Peyer's patch (tissue), 4 donors: Measurements from ENCODE around the gene WDTC1. TPM values are rescaled to one million over a fixed set of nuclear protein-coding genes. Genes with fewer than 3 reads are reported as not detected.

Experiments used
- DNase-seq, 3 donors: peaks; one replicate each; pipeline ENCODE4 v3.0.0-alpha.2; 2017 to 2019
- H3K27ac ChIP-seq, 4 donors: fragments of 200-600 bp; sonication (generic); one replicate each; pipeline ENCODE4 v1.5.1; 2016 to 2019
- H3K27me3 ChIP-seq, 2 donors: fragments of 200-600 bp; sonication (generic); one replicate each; pipeline ENCODE4 v1.5.1; 2019
- H3K36me3 ChIP-seq, 3 donors: fragments of 200-600 bp; sonication (generic); one replicate each; pipeline ENCODE4 v1.5.1; 2016 to 2019
- H3K4me1 ChIP-seq, 4 donors: fragments of 200-600 bp; sonication (generic); one replicate each; pipeline ENCODE4 v1.5.1; 2016 to 2019
- H3K4me3 ChIP-seq, 4 donors: fragments of 200-600 bp; sonication (generic); 1 replicate in 3 of 4; 2 replicates in 1 of 4; pipeline ENCODE4 v1.5.1; 2016 to 2019; ENCODE audit warnings: mild to moderate bottlenecking in 1 of 4
- H3K9me3 ChIP-seq, 4 donors: fragments of 200-600 bp; sonication (generic); one replicate each; pipeline ENCODE4 v1.5.1; 2016 to 2019; ENCODE audit warnings: mild to moderate bottlenecking in 1 of 4
- POLR2A ChIP-seq, 2 donors: fragments of 450-650 bp; IDR thresholded peaks; one replicate each; pipeline ENCODE4 v1.5.1; 2017; ENCODE audit warnings: antibody characterized with exemption in 2 of 2, mild to moderate bottlenecking in 2 of 2, moderate library complexity in 2 of 2
- total RNA-seq, 4 donors: library from RNA; depleted of rRNA; stranded (reverse); fragments of >200 nt; gene quantifications; one replicate each; pipeline ENCODE4 v1.1.0, GENCODE V29; 2016
- TF ChIP-seq, protein P1 (sequence below), 6 experiments: fragments of 450-650 bp in 4 of 6; fragments of 200-600 bp in 2 of 6; sonication (generic) in 1 of 6; IDR thresholded peaks; one replicate each; pipeline ENCODE4 v1.5.1; 2017 to 2019; ENCODE audit warnings: antibody characterized with exemption in 6 of 6, mild to moderate bottlenecking in 3 of 6, moderate library complexity in 1 of 6

The WDTC1 gene
- total RNA-seq, 4 donors from 2014 or later = 30.5 to 53.3 (median 40.7) TPM

DNA sequence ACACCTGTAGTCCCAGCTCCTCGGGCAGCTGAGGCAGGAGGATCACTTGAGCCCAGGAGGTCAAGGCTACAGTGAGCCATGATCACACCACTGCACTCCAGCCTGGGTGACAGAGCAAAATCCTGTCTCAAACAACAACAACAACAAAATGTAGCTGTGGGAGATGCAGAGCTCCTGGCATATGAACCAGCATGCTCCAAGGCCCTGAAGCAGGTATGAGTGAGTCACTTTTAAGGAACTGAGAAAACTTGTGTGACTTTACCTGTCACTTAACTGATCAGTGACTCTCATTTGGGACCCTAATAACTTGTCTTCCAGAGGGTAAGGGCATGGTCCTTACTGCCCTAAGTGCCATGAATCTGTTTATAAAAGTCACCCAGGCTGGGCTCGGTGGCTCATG, 68.2 kb downstream of the WDTC1 start:
- TF ChIP-seq POLR2A (IDR thresholded peaks at IDR 0.05) = no peak
- TF ChIP-seq, protein P1, sequence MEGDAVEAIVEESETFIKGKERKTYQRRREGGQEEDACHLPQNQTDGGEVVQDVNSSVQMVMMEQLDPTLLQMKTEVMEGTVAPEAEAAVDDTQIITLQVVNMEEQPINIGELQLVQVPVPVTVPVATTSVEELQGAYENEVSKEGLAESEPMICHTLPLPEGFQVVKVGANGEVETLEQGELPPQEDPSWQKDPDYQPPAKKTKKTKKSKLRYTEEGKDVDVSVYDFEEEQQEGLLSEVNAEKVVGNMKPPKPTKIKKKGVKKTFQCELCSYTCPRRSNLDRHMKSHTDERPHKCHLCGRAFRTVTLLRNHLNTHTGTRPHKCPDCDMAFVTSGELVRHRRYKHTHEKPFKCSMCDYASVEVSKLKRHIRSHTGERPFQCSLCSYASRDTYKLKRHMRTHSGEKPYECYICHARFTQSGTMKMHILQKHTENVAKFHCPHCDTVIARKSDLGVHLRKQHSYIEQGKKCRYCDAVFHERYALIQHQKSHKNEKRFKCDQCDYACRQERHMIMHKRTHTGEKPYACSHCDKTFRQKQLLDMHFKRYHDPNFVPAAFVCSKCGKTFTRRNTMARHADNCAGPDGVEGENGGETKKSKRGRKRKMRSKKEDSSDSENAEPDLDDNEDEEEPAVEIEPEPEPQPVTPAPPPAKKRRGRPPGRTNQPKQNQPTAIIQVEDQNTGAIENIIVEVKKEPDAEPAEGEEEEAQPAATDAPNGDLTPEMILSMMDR (IDR thresholded peaks at IDR 0.05) = no peak
- no peak overlapping the region for H3K4me3 ChIP-seq
- H3K36me3 ChIP-seq = peaks cover 0 to 77% (median 0%) of the 10 kb centered on the region in 3 donors
- H3K27me3 ChIP-seq = no peaks in the 10 kb centered on the region
- H3K4me1 ChIP-seq = peaks cover 0 to 27% (median 0%) of the 10 kb centered on the region in 4 donors
- H3K9me3 ChIP-seq = no peaks in the 10 kb centered on the region
- DNase-seq = no peak
- no peak overlapping the region for H3K27ac ChIP-seq

DNA sequence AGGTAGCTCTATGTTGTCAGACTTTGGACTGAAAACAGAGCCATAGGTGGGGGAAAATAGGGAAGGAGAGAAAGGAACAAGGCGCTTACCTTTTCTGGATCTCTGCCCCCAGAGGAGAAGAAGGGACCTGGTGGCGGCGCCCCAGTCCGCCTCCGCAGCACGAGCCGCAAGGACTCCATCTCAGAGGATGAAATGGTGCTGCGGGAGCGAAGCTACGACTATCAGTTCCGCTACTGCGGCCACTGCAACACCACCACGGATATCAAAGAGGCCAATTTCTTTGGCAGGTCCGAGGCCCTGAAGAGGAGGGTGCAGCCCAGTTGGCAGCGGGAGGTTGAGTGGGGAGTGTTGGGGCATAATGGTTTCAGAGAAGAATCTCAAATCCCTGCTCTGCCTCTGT, 69.1 kb downstream of the WDTC1 start:
- Histone ChIP-seq H3K27me3 (no peaks in the 10 kb centered on the region), H3K36me3 (peaks cover 0 to 68% (median 0%) of the 10 kb centered on the region in 3 donors), H3K27ac (no peak overlapping the region), H3K4me1 (peaks cover 0 to 27% (median 0%) of the 10 kb centered on the region in 4 donors), H3K9me3 (no peaks in the 10 kb centered on the region), H3K4me3 (no peak overlapping the region)
- TF ChIP-seq POLR2A (IDR thresholded peaks at IDR 0.05) = no peak
- TF ChIP-seq, protein P1 (IDR thresholded peaks at IDR 0.05) = no peak
- no peak for DNase-seq

DNA sequence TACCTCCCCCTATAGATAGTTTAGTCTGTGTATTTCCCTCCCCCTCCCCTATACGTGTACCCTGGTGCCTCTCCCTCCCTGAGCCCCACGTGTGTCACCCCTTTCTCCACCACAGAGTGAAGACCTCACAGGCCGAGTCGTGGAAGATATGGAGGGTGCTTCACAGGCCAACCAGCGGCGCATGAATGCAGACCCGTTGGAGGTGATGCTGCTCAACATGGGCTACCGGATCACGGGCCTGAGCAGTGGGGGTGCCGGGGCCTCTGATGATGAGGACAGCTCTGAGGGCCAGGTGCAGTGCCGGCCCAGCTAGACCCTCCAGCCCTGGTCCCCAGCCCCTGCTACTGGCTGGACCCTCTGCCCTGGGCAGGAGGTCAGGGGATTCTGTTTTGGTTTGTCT, 71.6 kb downstream of the WDTC1 start:
- peaks cover 0 to 4% (median 0%) of the 10 kb centered on the region in 4 donors for H3K4me1 ChIP-seq
- no peak overlapping the region for H3K27ac ChIP-seq
- H3K36me3 ChIP-seq = peaks cover 0 to 50% (median 0%) of the 10 kb centered on the region in 3 donors
- no peaks in the 10 kb centered on the region for H3K9me3 ChIP-seq
- DNase-seq = no peak
- TF ChIP-seq POLR2A (IDR thresholded peaks at IDR 0.05) = no peak
- TF ChIP-seq, protein P1 (IDR thresholded peaks at IDR 0.05) = no peak
- H3K27me3 ChIP-seq = no peaks in the 10 kb centered on the region
- no peak overlapping the region for H3K4me3 ChIP-seq

DNA sequence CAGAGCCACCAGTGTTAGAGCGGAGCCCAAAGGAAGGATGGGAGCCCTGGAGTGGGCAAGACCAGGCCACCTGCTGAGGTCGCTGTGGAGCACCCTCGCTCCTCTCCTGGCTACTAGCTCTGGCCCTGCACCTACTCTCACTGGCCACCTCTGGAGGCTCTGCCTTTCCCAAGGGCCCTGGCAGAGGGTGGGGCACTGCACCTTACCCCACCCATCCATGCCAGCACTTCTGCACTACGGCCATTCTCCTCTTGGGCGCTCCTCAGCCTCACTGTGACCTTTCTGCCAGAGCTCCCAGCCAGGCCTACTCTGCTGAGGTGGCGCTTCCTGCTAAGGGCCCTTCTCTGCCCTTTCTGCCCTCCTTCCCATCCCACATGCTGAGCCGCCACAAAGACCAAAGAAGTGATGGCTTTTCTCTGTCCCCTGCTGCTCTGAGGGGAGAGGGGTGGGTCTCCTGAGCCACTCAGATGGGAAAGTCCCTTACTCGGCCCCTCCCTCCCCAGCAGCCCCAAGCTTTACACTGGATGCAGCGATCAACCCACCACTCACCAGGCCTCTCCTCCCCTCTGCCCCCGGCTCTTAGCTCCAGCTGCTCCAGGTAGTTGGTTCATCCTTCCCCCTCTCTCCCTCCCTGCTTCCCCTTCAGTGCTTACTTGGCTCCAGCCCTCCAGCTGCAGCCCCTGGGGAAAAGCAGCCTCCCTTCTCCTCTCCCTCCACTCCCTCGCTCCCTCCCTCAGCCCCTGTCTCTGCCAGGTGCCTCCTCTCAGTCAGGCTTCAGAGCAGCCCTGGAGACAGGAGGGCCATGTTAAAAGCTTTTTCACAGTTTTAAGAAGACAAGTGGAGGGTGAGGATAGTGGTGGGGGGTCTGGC, 72.7 kb downstream of the WDTC1 start:
- no peaks in the 10 kb centered on the region for H3K27me3 ChIP-seq
- no peak for DNase-seq
- no peak overlapping the region for H3K4me3 ChIP-seq
- TF ChIP-seq POLR2A (IDR thresholded peaks at IDR 0.05) = no peak
- TF ChIP-seq, protein P1 (IDR thresholded peaks at IDR 0.05) = no peak
- peaks cover 0 to 43% (median 0%) of the 10 kb centered on the region in 3 donors for H3K36me3 ChIP-seq
- no peaks in the 10 kb centered on the region for H3K9me3 ChIP-seq
- no peaks in the 10 kb centered on the region for H3K4me1 ChIP-seq
- no peak overlapping the region for H3K27ac ChIP-seq

DNA sequence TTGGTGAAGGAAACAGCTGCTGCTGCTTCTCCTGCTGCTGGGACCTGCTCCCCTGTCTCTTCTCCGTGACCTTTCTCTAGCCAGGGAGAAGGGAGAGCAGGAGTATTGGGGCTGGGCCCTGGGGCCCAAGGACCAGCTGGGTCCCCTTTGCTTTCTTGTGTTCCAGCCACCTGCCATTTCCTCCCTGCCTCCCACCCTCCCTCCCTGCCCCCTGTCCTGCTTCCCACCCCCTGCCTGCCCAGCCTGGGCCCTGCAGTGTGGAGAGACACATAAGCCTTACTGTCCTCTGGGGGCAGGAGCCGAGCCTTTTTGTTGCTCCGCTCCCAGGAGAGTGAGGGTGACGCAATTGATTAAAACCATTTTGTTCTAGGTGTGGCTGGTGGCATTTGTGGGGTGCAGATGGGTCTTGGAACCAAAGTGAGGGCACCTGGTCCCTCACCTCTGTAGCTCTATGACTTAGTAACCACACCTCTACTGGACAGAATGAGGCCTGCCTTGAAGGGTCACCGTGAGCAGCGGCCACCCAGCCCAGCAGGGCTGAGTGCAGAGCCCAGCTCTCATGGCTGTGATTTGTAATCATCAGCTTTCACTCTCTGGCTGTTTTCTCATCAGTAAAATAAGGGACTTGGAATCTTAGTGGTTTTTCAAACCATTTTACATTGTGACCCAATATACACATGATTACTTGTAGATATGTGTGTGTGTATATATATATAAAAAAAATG, 73.6 kb downstream of the WDTC1 start:
- H3K27me3 ChIP-seq = no peaks in the 10 kb centered on the region
- H3K4me1 ChIP-seq = no peaks in the 10 kb centered on the region
- no peak overlapping the region for H3K4me3 ChIP-seq
- no peak for TF ChIP-seq POLR2A (IDR thresholded peaks at IDR 0.05)
- TF ChIP-seq, protein P1 (IDR thresholded peaks at IDR 0.05) = no peak
- no peaks in the 10 kb centered on the region for H3K9me3 ChIP-seq
- DNase-seq = no peak
- H3K27ac ChIP-seq = no peak overlapping the region
- peaks cover 0 to 36% (median 0%) of the 10 kb centered on the region in 3 donors for H3K36me3 ChIP-seq
